CD14-positive monocyte (primary cell): Measurements from ENCODE around the gene BMP7. TPM values are rescaled to one million over a fixed set of nuclear protein-coding genes. Genes with fewer than 3 reads are reported as not detected.

ENCODE experiments used
- DNase-seq, 3 donors: peaks; one replicate each; pipeline ENCODE4 v3.0.0-alpha.2; 2011 to 2022
- H2AFZ ChIP-seq: 2 replicates; pipeline ENCODE4 v1.6.0; 2012; ENCODE audit warnings: mild to moderate bottlenecking, low read depth, low read length, inconsistent platforms; ENCODE audit not compliant: insufficient read depth, poor library complexity, severe bottlenecking
- H3K27ac ChIP-seq, 2 donors: 1 replicate in 1 of 2; 2 replicates in 1 of 2; pipeline ENCODE4 v1.5.1; 2012 to 2013; ENCODE audit warnings: low read length in 2 of 2, control low read depth in 1 of 2, inconsistent platforms in 1 of 2, low read depth in 1 of 2, mild to moderate bottlenecking in 1 of 2
- H3K27me3 ChIP-seq, 2 donors: one replicate each; pipeline versions ENCODE4 v1.6.0 to v1.6.1; 2011 to 2013; ENCODE audit warnings: low read length in 2 of 2; ENCODE audit not compliant: control insufficient read depth in 2 of 2, insufficient read depth in 2 of 2
- H3K36me3 ChIP-seq, 2 donors: replicated peaks in 1 of 2; 1 replicate in 1 of 2; 2 replicates in 1 of 2; pipeline versions ENCODE4 v1.5.1 to v1.6.1; 2012 to 2013; ENCODE audit warnings: low read length in 2 of 2, control low read depth in 1 of 2, inconsistent platforms in 1 of 2, mild to moderate bottlenecking in 1 of 2; ENCODE audit not compliant: insufficient read depth in 2 of 2, control insufficient read depth in 1 of 2
- H3K4me1 ChIP-seq, 2 donors: 1 replicate in 1 of 2; 2 replicates in 1 of 2; pipeline versions ENCODE4 v1.5.1 to v1.6.1; 2012 to 2013; ENCODE audit warnings: low read length in 2 of 2, control low read depth in 1 of 2, inconsistent platforms in 1 of 2, mild to moderate bottlenecking in 1 of 2, moderate library complexity in 1 of 2; ENCODE audit not compliant: insufficient read depth in 2 of 2, control insufficient read depth in 1 of 2
- H3K4me2 ChIP-seq: replicated peaks from 2 replicates; pipeline ENCODE3; 2012; ENCODE audit warnings: low read length, moderate library complexity, mild to moderate bottlenecking; ENCODE audit not compliant: poor library complexity, severe bottlenecking; ENCODE audit errors: extremely low read depth
- H3K4me3 ChIP-seq, 3 experiments: fragments of 200-600 bp in 1 of 3; sonication (generic) in 1 of 3; replicated peaks in 1 of 3; 1 replicate in 2 of 3; 2 replicates in 1 of 3; pipeline ENCODE4 v1.5.1; 2011 to 2013; ENCODE audit warnings: low read length in 3 of 3, mild to moderate bottlenecking in 3 of 3, control low read depth in 2 of 3, low read depth in 2 of 3, inconsistent platforms in 1 of 3, moderate library complexity in 1 of 3
- H3K79me2 ChIP-seq: 2 replicates; pipeline ENCODE4 v1.6.0; 2012; ENCODE audit warnings: mild to moderate bottlenecking, control low read depth, inconsistent platforms, low read length, moderate library complexity; ENCODE audit not compliant: insufficient read depth
- H3K9ac ChIP-seq: 2 replicates; pipeline ENCODE4 v1.6.0; 2017; ENCODE audit warnings: low read length, mild to moderate bottlenecking; ENCODE audit not compliant: insufficient read depth, poor library complexity, severe bottlenecking
- H3K9me3 ChIP-seq, 2 donors: replicated peaks in 1 of 2; 1 replicate in 1 of 2; 2 replicates in 1 of 2; pipeline versions ENCODE4 v1.5.1 to v1.6.1; 2012 to 2013; ENCODE audit warnings: low read length in 2 of 2, control low read depth in 1 of 2; ENCODE audit not compliant: control insufficient read depth in 1 of 2, insufficient read depth in 1 of 2
- H4K20me1 ChIP-seq: 2 replicates; pipeline ENCODE4 v1.6.0; 2012; ENCODE audit warnings: mild to moderate bottlenecking, low read length, control low read depth, moderate library complexity; ENCODE audit not compliant: insufficient read depth
- H3K27ac Mint-ChIP-seq, 7 donors: one replicate each; pipeline ENCODE4 v1.8.0; 2020; ENCODE audit warnings: mild to moderate bottlenecking in 7 of 7, mixed read lengths in 7 of 7, moderate library complexity in 6 of 7, inconsistent platforms in 2 of 7
- H3K27me3 Mint-ChIP-seq, 3 donors: one replicate each; pipeline ENCODE4 v1.8.0; 2021 to 2022; ENCODE audit warnings: low read depth in 3 of 3, mild to moderate bottlenecking in 3 of 3, mixed read lengths in 3 of 3, moderate library complexity in 3 of 3, inconsistent platforms in 1 of 3
- H3K36me3 Mint-ChIP-seq, 2 donors: one replicate each; pipeline ENCODE4 v1.8.0; 2020; ENCODE audit warnings: mixed read lengths in 2 of 2, inconsistent platforms in 1 of 2, mild to moderate bottlenecking in 1 of 2
- H3K4me1 Mint-ChIP-seq: one replicate; pipeline ENCODE4 v1.8.0; 2020; ENCODE audit warnings: mild to moderate bottlenecking, mixed read lengths
- H3K4me3 Mint-ChIP-seq, 2 donors: one replicate each; pipeline ENCODE4 v1.8.0; 2020; ENCODE audit warnings: mild to moderate bottlenecking in 2 of 2, mixed read lengths in 2 of 2, moderate library complexity in 1 of 2
- H3K9me3 Mint-ChIP-seq, 7 donors: one replicate each; pipeline ENCODE4 v1.8.0; 2020 to 2022; ENCODE audit warnings: mixed read lengths in 7 of 7, mild to moderate bottlenecking in 6 of 7, moderate library complexity in 6 of 7, inconsistent platforms in 2 of 7
- WGBS: methylation state at CpG from one replicate; pipeline ENCODE4 v1.1.5; 2013; ENCODE audit warnings: missing lambda C conversion rate; ENCODE audit not compliant: insufficient coverage; 5-methylcytosine and 5-hydroxymethylcytosine counted together
- intact Hi-C, 2 donors: fragments of 100-400 bp; cut with micrococcal nuclease; formaldehyde crosslinking; loops; one replicate each; pipeline versions ENCODE4 v1.15.0 to v1.15.1; 2023
- polyA plus RNA-seq, 3 donors: library from polyadenylated mRNA; depleted of rRNA in 1 of 3; unstranded in 2 of 3; stranded (reverse) in 1 of 3; fragments of 300-500 nt in 2 of 3; fragments of >200 nt in 1 of 3; fragmentation: Illumina TruSeq in 2 of 3; gene quantifications; 1 replicate in 2 of 3; 2 replicates in 1 of 3; pipeline ENCODE4 v1.2.3, GENCODE V29; 2012 to 2021
- small RNA-seq: library from RNA; depleted of rRNA; stranded (forward); fragments of <200 nt; gene quantifications from one replicate; pipeline ENCODE3, GENCODE V24; 2012; ENCODE audit warnings: low read depth; ENCODE audit not compliant: insufficient read length
- TF ChIP-seq, protein P1 (sequence below): fragments of 200-600 bp; IDR thresholded peaks from one replicate; pipeline ENCODE4 v1.8.0; 2022; ENCODE audit warnings: antibody characterized with exemption, mild to moderate bottlenecking

BMP7 gene
- polyA plus RNA-seq, 3 donors, result not detected

DNA sequence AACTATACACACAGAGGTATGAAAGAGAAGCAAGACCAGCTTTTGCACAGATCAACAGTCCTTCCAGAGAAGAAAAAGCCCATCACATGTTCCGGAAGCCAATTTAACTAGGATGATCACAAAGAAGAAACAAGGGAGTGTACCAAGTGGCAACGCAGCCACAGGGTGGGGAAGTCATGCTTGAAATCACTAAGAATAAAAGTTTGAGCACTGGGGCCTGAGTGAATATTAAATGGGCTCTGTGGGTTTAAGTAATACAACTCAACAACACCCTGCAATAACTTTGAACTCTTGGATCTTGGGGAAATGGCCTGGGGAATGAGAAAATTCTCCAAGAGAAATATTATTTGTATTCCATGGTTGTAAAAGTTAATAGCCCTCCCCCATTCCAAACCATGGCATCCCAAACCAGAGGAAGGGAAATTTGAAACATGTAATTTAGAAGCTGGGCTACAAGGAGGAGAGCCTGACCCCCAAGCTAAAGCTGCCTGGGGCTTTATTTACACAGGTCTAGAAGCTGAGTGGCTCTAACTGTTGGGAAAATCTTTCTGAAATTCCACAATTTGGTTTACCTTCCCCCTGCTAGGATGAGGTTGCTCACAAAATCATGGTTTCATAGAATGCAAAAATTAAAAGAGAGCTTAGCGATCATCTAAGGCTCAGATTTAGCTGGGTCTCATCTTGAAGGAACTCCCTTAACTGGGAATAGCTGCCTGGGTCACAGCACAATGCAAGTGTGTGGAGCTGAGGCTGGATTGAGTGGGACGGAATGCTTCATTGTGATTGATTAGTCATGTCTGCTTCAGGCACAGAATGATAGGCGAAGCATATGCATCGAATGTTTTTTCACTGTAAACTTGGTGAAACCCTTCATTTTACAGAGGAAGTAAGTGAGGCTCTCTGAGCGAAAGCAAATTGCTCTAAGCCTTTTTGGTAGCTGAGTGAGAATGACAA, 143.6 kb downstream of the BMP7 start:
- peaks cover 0 to 2% of the 10 kb centered on the region in 2 donors for H3K27me3 ChIP-seq
- no peak overlapping the region for H3K27ac ChIP-seq
- Mint-ChIP-seq H3K36me3 (no peaks in the 10 kb centered on the region), H3K27ac (no peak overlapping the region), H3K9me3 (peaks cover 0 to 4% (median 0%) of the 10 kb centered on the region in 7 donors), H3K4me1 (no peaks in the 10 kb centered on the region), H3K27me3 (peaks cover 11 to 19% (median 12%) of the 10 kb centered on the region in 3 donors), H3K4me3 (no peak overlapping the region)
- DNase-seq, result no peak
- no peaks in the 10 kb centered on the region for H4K20me1 ChIP-seq
- no peaks in the 10 kb centered on the region for H3K36me3 ChIP-seq
- 94% methylated on average over 5 of the region's 7 CpGs for WGBS
- no peak overlapping the region for H2AFZ ChIP-seq
- TF ChIP-seq, protein P1, sequence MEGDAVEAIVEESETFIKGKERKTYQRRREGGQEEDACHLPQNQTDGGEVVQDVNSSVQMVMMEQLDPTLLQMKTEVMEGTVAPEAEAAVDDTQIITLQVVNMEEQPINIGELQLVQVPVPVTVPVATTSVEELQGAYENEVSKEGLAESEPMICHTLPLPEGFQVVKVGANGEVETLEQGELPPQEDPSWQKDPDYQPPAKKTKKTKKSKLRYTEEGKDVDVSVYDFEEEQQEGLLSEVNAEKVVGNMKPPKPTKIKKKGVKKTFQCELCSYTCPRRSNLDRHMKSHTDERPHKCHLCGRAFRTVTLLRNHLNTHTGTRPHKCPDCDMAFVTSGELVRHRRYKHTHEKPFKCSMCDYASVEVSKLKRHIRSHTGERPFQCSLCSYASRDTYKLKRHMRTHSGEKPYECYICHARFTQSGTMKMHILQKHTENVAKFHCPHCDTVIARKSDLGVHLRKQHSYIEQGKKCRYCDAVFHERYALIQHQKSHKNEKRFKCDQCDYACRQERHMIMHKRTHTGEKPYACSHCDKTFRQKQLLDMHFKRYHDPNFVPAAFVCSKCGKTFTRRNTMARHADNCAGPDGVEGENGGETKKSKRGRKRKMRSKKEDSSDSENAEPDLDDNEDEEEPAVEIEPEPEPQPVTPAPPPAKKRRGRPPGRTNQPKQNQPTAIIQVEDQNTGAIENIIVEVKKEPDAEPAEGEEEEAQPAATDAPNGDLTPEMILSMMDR, result no peak
- no peak overlapping the region for H3K4me3 ChIP-seq
- H3K4me1 ChIP-seq, result no peaks in the 10 kb centered on the region
- no peaks in the 10 kb centered on the region for H3K9me3 ChIP-seq
- no peak overlapping the region for H3K9ac ChIP-seq
- H3K4me2 ChIP-seq, result no peak overlapping the region
- no peaks in the 10 kb centered on the region for H3K79me2 ChIP-seq
- intact Hi-C loops, result no loop called here

GRCh38 chr20:57118964-57119363, 147.5 kb downstream of the BMP7 start:
- H3K9me3 Mint-ChIP-seq, result peaks cover 0 to 4% (median 0%) of the 10 kb centered on the region in 7 donors
- Histone ChIP-seq H3K4me1 (no peaks in the 10 kb centered on the region), H3K36me3 (no peaks in the 10 kb centered on the region), H3K9me3 (no peaks in the 10 kb centered on the region), H3K27ac (no peak overlapping the region), H3K79me2 (no peaks in the 10 kb centered on the region), H3K9ac (no peak overlapping the region), H2AFZ (no peak overlapping the region), H3K4me2 (no peak overlapping the region), H3K4me3 (no peak overlapping the region), H3K27me3 (peaks cover 0 to 2% of the 10 kb centered on the region in 2 donors), H4K20me1 (no peaks in the 10 kb centered on the region)
- no peaks in the 10 kb centered on the region for H3K4me1 Mint-ChIP-seq
- H3K36me3 Mint-ChIP-seq, result no peaks in the 10 kb centered on the region
- no peak for DNase-seq
- 83% methylated on average over 2 of the region's 4 CpGs for WGBS
- no peak overlapping the region for H3K4me3 Mint-ChIP-seq
- TF ChIP-seq, protein P1, result no peak
- intact Hi-C loops, result no loop called here
- peaks cover 0 to 9% (median 0%) of the 10 kb centered on the region in 3 donors for H3K27me3 Mint-ChIP-seq
- H3K27ac Mint-ChIP-seq, result no peak overlapping the region

Small RNA genes lying within 50 kb of the gene (small RNA-seq; reads per million reads assigned to genes)
- not detected for gene RF00019

Other genes with a start within 250 kb of the BMP7 start
- not detected for gene SPO11, start 63.2 kb upstream of the BMP7 start, polyA plus RNA-seq
- gene RAE1, start 84.6 kb upstream of the BMP7 start, polyA plus RNA-seq, result 10 to 100 TPM; 15.8 to 27.5 (median 21.7) TPM
- gene RBM38, start 124.8 kb upstream of the BMP7 start, polyA plus RNA-seq, result 10 to 100 TPM in 2 of 3 donors, 1 to 10 TPM in 1; 7.5 to 48.3 (median 17.8) TPM